Measurements from ENCODE around the gene COQ4.

Gene COQ4

DNA sequence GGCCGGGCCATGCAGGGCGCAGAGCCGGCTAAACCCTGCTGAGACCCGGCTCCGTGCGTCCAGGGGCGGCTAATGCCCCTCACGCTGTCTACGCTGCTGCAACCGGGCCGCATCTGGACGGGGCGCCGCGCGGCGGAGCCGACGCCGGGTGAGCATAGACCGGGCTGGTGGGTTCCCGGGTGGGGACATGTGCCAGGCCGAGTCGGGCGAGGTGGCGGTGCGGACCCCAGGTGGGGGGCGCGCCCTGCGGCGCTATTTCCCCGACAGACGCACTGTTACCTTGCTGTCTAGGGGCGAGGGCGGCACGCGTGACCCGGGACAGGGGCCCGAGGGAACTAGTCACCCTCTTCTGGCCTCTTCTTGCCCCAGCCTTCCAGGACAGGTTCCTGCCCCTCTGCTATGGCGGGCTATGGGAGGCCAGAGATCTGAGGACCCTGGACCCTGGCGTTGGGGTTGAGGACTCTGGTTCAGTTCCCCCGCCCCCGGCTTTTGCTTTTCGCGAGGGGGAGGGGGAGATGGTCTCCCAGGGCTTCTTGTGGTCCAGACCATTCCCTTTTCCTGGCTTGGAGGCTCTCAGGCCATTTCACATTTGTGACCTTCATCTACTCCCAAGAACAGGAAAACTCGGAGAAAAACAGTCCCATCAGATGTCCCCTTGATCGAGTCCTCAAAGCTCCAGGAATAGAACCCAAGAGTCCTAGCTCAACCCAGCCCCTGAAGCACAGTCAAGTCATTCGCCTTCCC lies 18.2 kb downstream of the COQ4 start:
- DNase-seq (ENCODE audit: low read depth): no peak

GRCh38 chr9:128341435-128341849 lies 18.8 kb downstream of the COQ4 start:
- DNase-seq (ENCODE audit: low read depth): peak; percentile 64

DNA sequence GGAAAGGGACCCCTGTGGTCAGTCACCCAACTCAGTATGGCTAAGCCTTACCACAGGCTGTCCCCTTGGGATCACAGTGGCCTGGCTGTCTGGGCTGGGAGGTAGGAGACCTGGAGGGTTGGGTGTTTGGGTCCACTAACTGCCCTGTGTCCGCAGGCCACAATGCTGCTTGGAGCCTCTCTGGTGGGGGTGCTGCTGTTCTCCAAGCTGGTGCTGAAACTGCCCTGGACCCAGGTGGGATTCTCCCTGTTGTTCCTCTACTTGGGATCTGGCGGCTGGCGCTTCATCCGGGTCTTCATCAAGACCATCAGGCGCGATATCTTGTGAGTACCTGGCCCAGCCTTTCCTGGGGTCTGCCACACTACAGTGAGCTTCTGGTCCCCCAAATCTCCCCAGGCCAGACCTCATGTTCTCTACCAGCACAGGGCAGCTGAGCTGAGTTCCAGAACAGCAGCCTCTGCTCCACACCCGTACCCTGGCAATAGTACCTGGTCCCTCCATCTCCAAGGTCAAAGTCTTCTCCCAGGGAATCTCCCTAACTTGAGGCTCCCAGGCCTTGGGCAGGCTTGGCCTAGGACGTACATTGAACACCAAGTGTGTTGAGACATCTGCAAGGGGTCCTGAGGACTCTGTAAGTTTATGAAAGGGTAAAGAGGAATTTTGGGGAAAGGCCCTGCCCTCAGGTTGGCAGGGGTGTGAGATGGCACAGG lies 20.5 kb downstream of the COQ4 start:
- no peak for DNase-seq (ENCODE audit: low read depth)

GRCh38 chr9:128343855-128344254 lies 21.2 kb downstream of the COQ4 start:
- no peak for DNase-seq (ENCODE audit: low read depth)

DNA sequence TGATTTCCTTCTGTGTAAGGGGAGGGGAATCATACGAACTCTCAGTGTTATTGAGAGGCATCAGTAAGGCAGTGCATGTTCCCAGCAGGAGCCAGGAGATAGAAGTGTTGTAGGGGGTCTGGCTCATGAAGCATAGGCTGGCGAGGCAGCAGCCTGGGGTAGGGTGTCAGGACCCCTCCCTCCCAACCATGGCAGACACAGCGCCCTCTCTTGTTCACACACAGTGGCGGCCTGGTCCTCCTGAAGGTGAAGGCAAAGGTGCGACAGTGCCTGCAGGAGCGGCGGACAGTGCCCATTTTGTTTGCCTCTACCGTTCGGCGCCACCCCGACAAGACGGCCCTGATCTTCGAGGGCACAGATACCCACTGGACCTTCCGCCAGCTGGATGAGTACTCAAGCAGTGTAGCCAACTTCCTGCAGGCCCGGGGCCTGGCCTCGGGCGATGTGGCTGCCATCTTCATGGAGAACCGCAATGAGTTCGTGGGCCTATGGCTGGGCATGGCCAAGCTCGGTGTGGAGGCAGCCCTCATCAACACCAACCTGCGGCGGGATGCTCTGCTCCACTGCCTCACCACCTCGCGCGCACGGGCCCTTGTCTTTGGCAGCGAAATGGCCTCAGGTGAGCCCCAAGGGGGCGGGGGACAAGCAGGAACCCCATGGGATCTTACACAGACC lies 22.4 kb downstream of the COQ4 start:
- no peak for DNase-seq (ENCODE audit: low read depth)

DNA sequence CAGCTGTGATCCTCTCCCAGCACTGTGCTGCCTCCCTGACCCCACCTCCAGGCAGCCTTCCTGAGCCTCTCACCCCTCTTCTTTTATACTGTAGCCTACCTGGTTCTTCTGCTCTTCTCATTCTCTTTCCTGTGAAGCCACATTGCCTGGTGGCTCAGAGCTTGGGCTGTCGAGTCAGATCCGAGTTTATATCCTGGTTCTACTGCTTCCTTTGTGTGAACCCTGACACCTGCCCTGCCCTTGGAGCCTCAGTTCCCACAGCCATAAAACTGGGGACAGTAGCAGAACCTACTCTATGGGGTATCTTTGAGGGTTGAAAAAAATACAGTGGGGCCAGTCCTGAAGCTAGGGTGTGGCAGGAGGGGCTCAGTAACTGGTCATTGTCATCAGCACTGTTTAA lies 26.5 kb downstream of the COQ4 start:
- DNase-seq (ENCODE audit: low read depth): no peak

DNA sequence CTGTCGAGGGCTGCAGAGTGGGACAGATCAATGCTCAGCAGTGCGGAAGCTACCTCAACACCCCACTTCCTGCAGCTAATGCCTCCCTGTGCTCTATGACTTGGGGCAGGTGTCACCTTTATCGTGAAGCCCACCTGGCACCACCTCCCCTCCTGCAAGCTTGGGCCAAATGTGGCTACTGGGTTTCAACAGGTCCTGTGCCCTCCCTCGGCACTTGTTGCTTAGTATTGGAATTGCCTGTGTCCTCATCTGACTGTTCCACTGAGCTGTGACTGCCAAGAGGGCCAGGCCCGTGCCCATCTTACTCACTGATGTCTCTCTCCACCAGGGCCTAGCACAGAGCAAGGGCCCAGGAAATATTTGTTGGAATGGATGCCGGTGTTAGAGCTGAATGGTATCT lies 27.1 kb downstream of the COQ4 start:
- no peak for DNase-seq (ENCODE audit: low read depth)

- DNase-seq (ENCODE audit: low read depth): no peak
These were observed 32.8 kb downstream of the COQ4 start for GRCh38 chr9:128355451-128355850.

GRCh38 chr9:128358090-128358489 lies 35.5 kb downstream of the COQ4 start:
- no peak for DNase-seq (ENCODE audit: low read depth)

DNA sequence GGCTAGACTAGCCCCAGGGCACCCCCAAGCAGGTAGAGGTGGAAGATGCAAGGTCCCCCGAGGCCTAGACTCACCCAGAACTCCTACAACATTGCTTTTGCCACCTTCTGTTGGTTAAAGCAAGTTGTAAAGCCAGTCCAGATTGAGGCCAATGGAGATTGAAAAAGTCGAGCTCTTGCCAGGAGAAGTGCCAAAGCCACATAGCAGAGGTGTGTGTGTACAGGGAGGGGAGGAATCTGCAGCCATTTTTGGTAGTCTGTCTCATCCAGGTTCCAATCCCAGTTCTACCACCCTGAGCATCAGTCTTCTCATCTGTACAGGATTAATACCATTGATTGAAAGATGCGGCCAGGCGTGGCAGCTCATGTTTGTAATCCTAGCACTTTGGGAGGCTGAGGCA lies 36.2 kb downstream of the COQ4 start:
- no peak for DNase-seq (ENCODE audit: low read depth)

GRCh38 chr9:128360826-128361225 lies 38.2 kb downstream of the COQ4 start:
- DNase-seq (ENCODE audit: low read depth): no peak

DNA sequence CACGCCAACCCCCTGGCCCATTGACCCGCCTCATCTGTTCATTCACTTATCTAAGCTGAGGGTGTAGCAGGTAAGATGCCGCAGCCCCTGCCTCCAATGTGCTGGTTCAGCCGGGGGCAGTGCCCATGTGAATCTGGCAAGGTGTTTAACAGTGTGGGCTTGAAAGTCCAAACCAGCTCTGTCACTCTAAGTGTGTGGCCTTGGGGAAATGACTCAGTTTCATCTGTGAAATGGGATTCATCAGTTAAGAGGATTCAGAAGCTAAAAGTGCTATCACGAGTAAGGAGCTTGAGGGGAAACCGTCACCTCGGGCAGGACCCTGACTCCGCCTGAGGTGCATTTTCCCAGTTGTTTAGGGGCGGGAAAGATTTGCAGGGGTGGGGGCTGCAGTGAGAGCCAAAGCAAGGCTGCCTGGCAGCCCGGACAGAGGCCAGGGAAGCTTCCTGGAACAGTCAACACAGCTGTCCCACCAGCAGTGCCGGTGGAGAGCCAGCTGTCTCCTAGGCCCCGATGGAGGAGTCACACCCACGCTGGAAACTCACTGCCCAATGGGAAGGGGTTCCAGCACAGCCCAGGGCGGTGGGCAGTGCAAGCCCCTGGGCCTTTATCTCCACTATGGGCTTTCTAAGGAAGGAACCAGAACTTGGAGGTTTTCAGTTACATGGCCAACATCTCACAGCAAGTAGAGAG lies 38.8 kb downstream of the COQ4 start:
- no peak for DNase-seq (ENCODE audit: low read depth)

DNA sequence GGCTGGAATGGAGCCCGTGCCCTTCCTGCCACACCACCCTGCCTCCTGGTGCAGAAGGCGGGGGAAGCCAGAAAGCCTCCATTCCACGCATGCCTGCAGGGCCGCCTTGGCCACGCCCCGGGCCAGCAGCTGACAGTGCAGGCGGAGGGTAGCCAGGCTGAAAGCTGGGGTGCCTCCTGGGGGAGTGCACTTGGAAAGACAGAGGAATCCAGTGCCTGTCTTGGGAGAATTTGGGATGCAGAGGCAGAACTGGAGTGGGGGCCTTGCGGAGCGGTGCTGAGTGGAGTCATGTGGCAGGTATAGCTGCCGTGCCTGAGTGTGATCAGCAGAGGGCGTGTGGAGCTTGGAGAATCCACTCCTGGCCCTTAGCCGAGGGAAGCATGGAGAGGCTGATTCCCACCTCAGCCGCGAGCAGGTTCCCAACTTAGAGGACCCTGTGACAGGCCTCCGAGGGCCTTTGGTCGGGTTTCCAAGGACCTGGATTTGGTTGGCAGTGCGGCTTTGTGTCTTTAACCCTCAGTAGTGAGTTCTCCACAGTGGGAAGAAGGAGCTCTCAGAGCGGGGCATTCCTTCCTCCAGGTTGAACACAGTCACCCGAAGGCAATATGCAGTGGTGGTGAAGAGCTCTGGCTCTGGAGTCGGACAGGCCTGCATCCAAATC lies 39.5 kb downstream of the COQ4 start:
- DNase-seq (ENCODE audit: low read depth): peak; percentile 77

GRCh38 chr9:128362774-128363173 lies 40.1 kb downstream of the COQ4 start:
- no peak for DNase-seq (ENCODE audit: low read depth)

DNA sequence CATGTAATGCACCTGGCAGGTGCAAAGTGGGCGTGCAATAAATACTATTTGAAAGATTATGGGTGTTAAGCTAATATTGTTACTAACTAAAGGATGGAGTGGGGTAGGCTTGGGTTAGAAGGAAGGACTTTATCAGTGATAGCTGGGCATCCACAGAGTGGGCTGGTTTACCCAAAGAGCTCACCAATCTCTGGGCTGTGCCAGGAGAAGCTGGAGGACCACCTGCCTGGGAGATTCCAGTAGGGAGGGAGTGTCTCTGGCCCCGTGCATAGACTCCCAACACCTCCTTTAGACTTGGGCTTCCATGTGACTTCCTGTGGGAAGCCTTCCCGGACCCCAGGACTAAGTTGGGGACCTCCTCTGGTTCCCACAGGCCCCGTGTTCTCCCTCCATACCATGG lies 42.9 kb downstream of the COQ4 start:
- no peak for DNase-seq (ENCODE audit: low read depth)

DNA sequence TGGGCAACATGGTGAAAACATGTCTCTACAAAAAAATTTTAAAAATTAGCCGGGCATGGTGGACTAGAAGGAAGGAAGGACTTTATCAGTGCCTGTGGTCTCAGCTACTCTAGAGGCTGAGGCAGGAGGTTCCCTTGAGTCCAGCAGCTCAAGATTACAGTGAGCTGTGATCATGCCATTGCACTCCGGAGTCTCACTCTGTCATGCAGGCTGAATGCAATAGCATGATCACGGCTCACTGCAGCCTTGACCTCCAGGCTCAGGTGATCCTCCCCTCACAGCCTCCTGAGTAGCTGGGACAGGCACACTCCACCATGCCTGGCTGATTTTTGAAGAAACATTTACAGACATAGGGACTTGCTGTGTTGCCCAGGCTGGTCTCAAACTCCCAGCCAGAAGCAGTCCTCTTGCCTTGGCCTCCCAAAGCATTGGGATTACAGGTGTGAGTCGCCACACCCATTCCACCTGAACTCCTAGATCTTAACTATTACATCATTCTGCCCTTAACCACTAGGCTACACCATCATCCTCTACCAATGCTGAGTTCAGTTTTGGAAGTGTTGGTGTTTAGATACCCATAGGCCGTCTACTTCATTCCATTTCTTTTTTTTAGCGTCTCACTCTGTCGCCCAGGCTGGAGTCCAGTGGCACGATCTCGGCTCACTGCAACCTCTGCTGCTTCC lies 46.5 kb downstream of the COQ4 start:
- no peak for DNase-seq (ENCODE audit: low read depth)

- DNase-seq (ENCODE audit: low read depth): no peak
These were observed 47.7 kb downstream of the COQ4 start for GRCh38 chr9:128370367-128370751.

DNA sequence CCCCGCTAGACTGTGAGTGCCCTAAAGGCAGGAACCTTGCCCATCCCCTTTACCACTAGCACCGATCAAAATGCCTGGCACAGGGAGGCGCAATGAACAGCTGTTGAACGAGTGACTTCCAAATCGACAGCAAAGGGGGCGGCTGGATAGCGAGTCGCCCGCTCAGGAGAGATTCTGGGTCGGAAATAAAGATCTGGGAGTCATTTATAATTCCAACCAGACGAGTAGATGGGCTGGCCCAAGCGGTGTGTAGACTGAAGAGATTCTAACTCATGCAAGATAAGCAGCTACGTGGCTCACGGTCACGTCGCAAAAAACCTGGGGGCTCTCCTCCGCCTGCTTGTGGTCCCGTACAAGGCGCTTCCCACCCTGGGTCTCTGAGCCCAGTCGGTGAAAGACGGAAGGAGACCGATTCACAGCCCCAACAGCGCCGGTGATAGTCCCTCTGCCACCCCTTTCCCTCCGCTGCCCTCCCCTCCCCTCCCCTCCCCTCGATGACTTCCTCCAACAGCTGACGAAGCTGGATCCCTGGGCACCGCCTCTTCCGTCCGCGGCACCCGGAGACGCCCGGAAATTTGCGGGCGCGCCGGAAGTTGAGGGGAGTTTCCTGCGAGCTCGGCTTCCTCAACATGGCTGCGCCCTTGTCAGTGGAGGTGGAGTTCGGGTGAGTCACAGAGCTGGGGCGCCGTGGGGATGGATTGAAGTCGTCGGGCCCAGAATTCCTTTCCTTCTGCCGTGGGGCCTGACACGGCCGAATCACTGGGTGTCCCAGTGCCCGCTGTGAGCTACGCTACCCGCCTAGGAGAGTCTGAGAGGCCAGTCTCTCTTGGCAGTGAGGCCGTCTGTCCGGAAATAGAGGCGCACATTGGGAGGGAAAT lies 48.4 kb downstream of the COQ4 start, which contains the start of gene URM1:
TSS of gene URM1 (plus strand) at position 623 of the 878 bp plus-strand sequence. CDS start at position 630, 7 bp downstream.
- DNase-seq (ENCODE audit: low read depth): peak; percentile 92

- no peak for DNase-seq (ENCODE audit: low read depth)
These were observed 49.0 kb downstream of the COQ4 start for GRCh38 chr9:128371630-128372117.

DNA sequence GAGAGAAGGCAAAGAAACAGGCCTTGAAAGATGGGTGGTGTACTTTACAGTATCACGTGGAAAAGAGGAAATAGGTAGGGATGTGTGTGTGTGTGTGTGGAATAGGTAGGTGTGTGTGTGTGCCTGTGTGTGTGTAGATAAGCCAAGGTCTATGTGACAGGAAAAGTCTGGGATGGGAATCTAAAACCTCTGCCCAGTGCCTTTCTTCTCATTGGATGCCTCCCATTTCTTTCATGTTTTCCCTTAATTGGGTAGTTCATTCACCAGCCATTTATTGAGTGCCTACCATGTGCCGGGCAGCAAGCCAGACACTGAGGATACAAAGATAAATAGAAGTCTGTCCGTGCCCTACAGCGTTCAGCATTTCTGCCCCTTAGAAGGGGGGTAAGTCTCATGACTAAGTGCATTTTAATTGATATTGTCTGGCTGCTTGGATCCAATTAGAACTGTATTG lies 49.6 kb downstream of the COQ4 start:
- DNase-seq (ENCODE audit: low read depth): no peak
